ENCODE measurements around the gene TIGD4. TPM values are rescaled to one million over a fixed set of nuclear protein-coding genes. Genes with fewer than 3 reads are reported as not detected.
"Not testable (repeated sequence)": the region's sequence is repeated elsewhere in the genome, so short reads cannot be mapped to it uniquely, and the experiment has no call there.

TIGD4 gene
- total RNA-seq, 2 donors from 2014 or later = 0.28 to 0.64 TPM

DNA sequence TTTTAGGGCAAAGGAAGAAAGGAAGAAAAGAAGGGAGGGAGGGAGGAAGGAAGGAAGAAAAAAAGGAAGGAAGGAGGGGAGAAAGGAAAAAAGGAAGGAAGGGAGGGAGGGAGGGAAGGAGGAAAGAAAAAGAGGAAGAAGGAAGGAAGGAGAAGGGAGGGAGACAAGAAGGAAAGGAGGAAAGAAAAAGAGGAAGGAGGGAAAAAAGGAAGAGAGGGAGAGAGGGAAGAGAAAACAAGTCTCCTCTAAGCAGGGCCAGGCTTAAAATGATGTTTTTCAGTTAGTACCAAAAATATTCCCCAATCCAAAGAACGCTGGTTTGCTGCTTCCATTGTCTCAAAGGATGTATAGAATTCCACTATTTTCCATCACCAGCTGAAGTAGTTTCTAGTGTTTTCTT is 2.0 kb downstream of the TIGD4 start:
- H3K27ac ChIP-seq = no peak overlapping the region
- WGBS = 90% methylated on average over 1 of the region's 1 CpG
- no peaks in the 10 kb centered on the region for H3K9me3 ChIP-seq
- TF ChIP-seq CTCF (IDR thresholded peaks at IDR 0.05) (no peak), POLR2AphosphoS5 (IDR thresholded peaks at IDR 0.05) (no peak), POLR2A (IDR thresholded peaks at IDR 0.05) (no peak)
- no peak for DNase-seq (ENCODE audit: low spot score)
- peaks cover 10% of the 10 kb centered on the region for H3K4me1 ChIP-seq (replicated peaks)
- no peak overlapping the region for H3K4me3 ChIP-seq
- intact Hi-C loops (cut with DNase I) = loop anchor here (10.0 kb wide), 1 partner anchor 243 kb away; the partner anchor contains the start of gene FBXW7
- H3K36me3 ChIP-seq = no peaks in the 10 kb centered on the region
- H3K27me3 ChIP-seq (replicated peaks; ENCODE audit: insufficient read depth) = no peaks in the 10 kb centered on the region

- Histone ChIP-seq H3K9me3 (no peaks in the 10 kb centered on the region), H3K4me3 (no peak overlapping the region), H3K4me1 (replicated peaks) (peaks cover 1% of the 10 kb centered on the region), H3K27ac (no peak overlapping the region), H3K36me3 (no peaks in the 10 kb centered on the region), H3K27me3 (replicated peaks; ENCODE audit: insufficient read depth) (no peaks in the 10 kb centered on the region)
- TF ChIP-seq POLR2AphosphoS5 (IDR thresholded peaks at IDR 0.05) (no peak), CTCF (IDR thresholded peaks at IDR 0.05) (no peak), POLR2A (IDR thresholded peaks at IDR 0.05) (no peak)
- DNase-seq (ENCODE audit: low spot score) = no peak
- intact Hi-C loops (cut with DNase I) = loop anchor here (10.0 kb wide), 1 partner anchor 242 kb away; the partner anchor contains the start of gene FBXW7
These were observed 3.2 kb downstream of the TIGD4 start for GRCh38 chr4:152776352-152776751.

DNA sequence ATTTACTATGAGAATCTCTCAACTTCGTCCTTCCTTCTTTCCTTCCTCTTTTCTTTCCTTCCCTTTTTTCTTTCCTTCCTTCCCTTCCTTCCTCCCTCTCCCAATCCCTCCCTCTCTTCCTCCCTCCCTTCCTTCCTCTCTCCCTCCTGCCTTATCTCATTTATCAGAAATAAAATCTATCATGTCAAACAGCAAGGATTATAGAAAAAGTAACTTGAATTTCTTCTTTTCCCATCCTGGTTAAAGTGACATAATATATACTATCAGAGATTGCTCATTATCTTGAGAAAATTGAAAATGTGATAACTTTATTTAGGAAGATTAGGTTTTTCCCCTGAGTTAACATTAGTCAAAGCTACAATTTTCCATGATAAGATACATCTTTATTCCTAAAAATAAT is 5.6 kb downstream of the TIGD4 start:
- H3K4me3 ChIP-seq = no peak overlapping the region
- intact Hi-C loops (cut with DNase I) = loop anchor here (10.0 kb wide), 1 partner anchor 239 kb away; the partner anchor contains the start of gene FBXW7
- no peak for TF ChIP-seq POLR2AphosphoS5 (IDR thresholded peaks at IDR 0.05)
- TF ChIP-seq POLR2A (IDR thresholded peaks at IDR 0.05) = no peak
- H3K27me3 ChIP-seq (replicated peaks; ENCODE audit: insufficient read depth) = no peaks in the 10 kb centered on the region
- WGBS = 82% methylated on average over 1 of the region's 1 CpG
- no peaks in the 10 kb centered on the region for H3K9me3 ChIP-seq
- H3K36me3 ChIP-seq = no peaks in the 10 kb centered on the region
- H3K27ac ChIP-seq = no peak overlapping the region
- no peaks in the 10 kb centered on the region for H3K4me1 ChIP-seq (replicated peaks)
- no peak for DNase-seq (ENCODE audit: low spot score)

GRCh38 chr4:152773339-152773738 is 6.2 kb downstream of the TIGD4 start:
- H3K4me3 ChIP-seq = no peak overlapping the region
- no peak overlapping the region for H3K27ac ChIP-seq
- H3K4me1 ChIP-seq (replicated peaks) = no peaks in the 10 kb centered on the region
- TF ChIP-seq POLR2AphosphoS5 (IDR thresholded peaks at IDR 0.05) (no peak), POLR2A (IDR thresholded peaks at IDR 0.05) (no peak), CTCF (IDR thresholded peaks at IDR 0.05) (no peak)
- no peak for DNase-seq (ENCODE audit: low spot score)
- H3K27me3 ChIP-seq (replicated peaks; ENCODE audit: insufficient read depth) = no peaks in the 10 kb centered on the region
- H3K9me3 ChIP-seq = no peaks in the 10 kb centered on the region
- no peaks in the 10 kb centered on the region for H3K36me3 ChIP-seq
- 93% methylated on average over 2 of the region's 2 CpGs for WGBS
- intact Hi-C loops (cut with DNase I) = loop anchor here (10.0 kb wide), 1 partner anchor 239 kb away; the partner anchor contains the start of gene FBXW7

GRCh38 chr4:152771741-152772533 is 7.6 kb downstream of the TIGD4 start:
- no peak for DNase-seq (ENCODE audit: low spot score)
- H3K27ac ChIP-seq = no peak overlapping the region
- H3K27me3 ChIP-seq (replicated peaks; ENCODE audit: insufficient read depth) = no peaks in the 10 kb centered on the region
- WGBS = 62% methylated on average over 3 of the region's 3 CpGs
- H3K9me3 ChIP-seq = no peaks in the 10 kb centered on the region
- TF ChIP-seq POLR2A (IDR thresholded peaks at IDR 0.05) = no peak
- TF ChIP-seq POLR2AphosphoS5 (IDR thresholded peaks at IDR 0.05) = no peak
- no peak for TF ChIP-seq CTCF (IDR thresholded peaks at IDR 0.05)
- no peaks in the 10 kb centered on the region for H3K4me1 ChIP-seq (replicated peaks)
- intact Hi-C loops (cut with DNase I) = loop anchor here (10.0 kb wide), 1 partner anchor 237 kb away; the partner anchor contains the start of gene FBXW7
- no peaks in the 10 kb centered on the region for H3K36me3 ChIP-seq
- no peak overlapping the region for H3K4me3 ChIP-seq

- H3K36me3 ChIP-seq; H3K9me3 ChIP-seq; H3K27me3 ChIP-seq (replicated peaks; ENCODE audit: insufficient read depth); H3K4me1 ChIP-seq (replicated peaks); intact Hi-C loops (cut with DNase I); DNase-seq (ENCODE audit: low spot score); H3K4me3 ChIP-seq; H3K27ac ChIP-seq: not testable (repeated sequence)
- WGBS = 92% methylated on average over 42 of the region's 54 CpGs
These were observed 14.3 kb downstream of the TIGD4 start for GRCh38 chr4:152765069-152765737.
